HCT116 (cell line): Measurements from ENCODE around the gene QSOX1. TPM values are rescaled to one million over a fixed set of nuclear protein-coding genes. Genes with fewer than 3 reads are reported as not detected.
"Not testable (repeated sequence)": the region's sequence is repeated elsewhere in the genome, so short reads cannot be mapped to it uniquely, and the experiment has no call there.

ENCODE experiments used
- ATAC-seq: fragments of 200-7000 bp; cut with Tn5 transposase; 2 replicates; pipeline ENCODE4 v1.9.1; 2020; ENCODE audit warnings: mild to moderate bottlenecking, moderate library complexity
- BruUV-seq: library from RNA; stranded (reverse); fragments of 400-500 nt; replicated peaks from 2 replicates; lab custom pipeline; 2021; lab: Mats Ljungman, UMichigan
- CTCF ChIA-PET: fragments of 300-600 bp; sonication (Branson Sonifier 250); formaldehyde crosslinking; loops from one replicate; lab custom pipeline; 2021; ENCODE audit warnings: antibody characterized with exemption; lab: Charles Lee
- POLR2A ChIA-PET: fragments of 300-600, 350-600 bp; sonication (Branson Sonifier 250); formaldehyde crosslinking; loops from one replicate; lab custom pipeline; 2021; ENCODE audit warnings: antibody characterized with exemption; lab: Charles Lee
- RAD21 ChIA-PET, 2 experiments: fragments of 300-600 bp; sonication (Branson Sonifier 250); formaldehyde crosslinking; loops; one replicate each; lab custom pipeline; 2023; ENCODE audit warnings: low total read pairs in 2 of 2; ENCODE audit not compliant: uncharacterized antibody in 2 of 2, unreplicated experiment in 2 of 2, low non-redundant PET in 1 of 2; lab: Charles Lee
- DNase-seq: peaks from one replicate; pipeline ENCODE4 v3.0.0-alpha.2; 2010; ENCODE audit warnings: low read depth, low spot score
- H2AFZ ChIP-seq: fragments of 200-600 bp; shearing (Covaris generic), sonication (generic); 2 replicates; pipeline ENCODE4 v1.6.1; 2017; ENCODE audit warnings: low read depth, mixed run types, mixed read lengths, antibody characterized with exemption, low read length; ENCODE audit not compliant: poor library complexity, severe bottlenecking
- H3K27ac ChIP-seq: 2 replicates; pipeline ENCODE4 v1.5.1; 2012; ENCODE audit warnings: low read depth, low read length
- H3K27me3 ChIP-seq: fragments of 200-600 bp; sonication (generic); 2 replicates; pipeline ENCODE4 v1.6.1; 2016; ENCODE audit warnings: mixed run types, low read length, mixed read lengths; ENCODE audit not compliant: insufficient read depth
- H3K36me3 ChIP-seq, 2 experiments: fragments of 200-500 bp in 1 of 2; fragments of 200-600 bp in 1 of 2; sonication (Bioruptor generic) in 1 of 2; sonication (generic) in 1 of 2; 2 replicates each; pipeline versions ENCODE4 v1.5.1 to v1.6.1; 2014 to 2016; ENCODE audit warnings: low read length in 2 of 2, inconsistent platforms in 1 of 2, mixed read lengths in 1 of 2, mixed run types in 1 of 2; ENCODE audit not compliant: insufficient read depth in 2 of 2, control insufficient read depth in 1 of 2
- H3K4me1 ChIP-seq, 2 experiments: fragments of 200-600 bp in 1 of 2; sonication (generic) in 1 of 2; 2 replicates each; pipeline versions ENCODE4 v1.5.1 to v1.6.1; 2012 to 2017; ENCODE audit warnings: low read length in 2 of 2, inconsistent platforms in 1 of 2, mild to moderate bottlenecking in 1 of 2, mixed read lengths in 1 of 2, mixed run types in 1 of 2, moderate library complexity in 1 of 2; ENCODE audit not compliant: insufficient read depth in 2 of 2, control insufficient read depth in 1 of 2
- H3K4me2 ChIP-seq: fragments of 200-600 bp; sonication (generic); 2 replicates; pipeline ENCODE4 v1.6.1; 2017; ENCODE audit warnings: mixed run types, low read length, mixed read lengths
- H3K4me3 ChIP-seq, 2 experiments: fragments of 200-600 bp in 1 of 2; sonication (generic) in 1 of 2; replicated peaks in 1 of 2; 2 replicates each; pipeline ENCODE4 v1.5.1; 2011 to 2016; ENCODE audit warnings: low read length in 2 of 2, control low read depth in 1 of 2, low read depth in 1 of 2, mild to moderate bottlenecking in 1 of 2, mixed read lengths in 1 of 2, mixed run types in 1 of 2
- H3K79me2 ChIP-seq: fragments of 200-600 bp; sonication (generic); 2 replicates; pipeline ENCODE4 v1.6.1; 2017; ENCODE audit warnings: mild to moderate bottlenecking, mixed run types, low read length, moderate library complexity, mixed read lengths; ENCODE audit not compliant: insufficient read depth
- H3K9ac ChIP-seq: fragments of 200-600 bp; sonication (generic); 2 replicates; pipeline ENCODE4 v1.6.1; 2016; ENCODE audit warnings: low read length, mixed read lengths
- H3K9me2 ChIP-seq: fragments of 200-600 bp; sonication (generic), shearing (Covaris generic); 2 replicates; pipeline ENCODE4 v1.6.1; 2017; ENCODE audit warnings: mixed run types, mild to moderate bottlenecking, moderate library complexity; ENCODE audit not compliant: insufficient read depth
- H3K9me3 ChIP-seq, 2 experiments: fragments of 200-500 bp in 1 of 2; fragments of 200-600 bp in 1 of 2; sonication (Bioruptor generic) in 1 of 2; sonication (generic) in 1 of 2; 2 replicates each; pipeline ENCODE4 v1.6.1; 2014 to 2017; ENCODE audit warnings: low read length in 2 of 2, mixed read lengths in 2 of 2, inconsistent platforms in 1 of 2, low read depth in 1 of 2, mild to moderate bottlenecking in 1 of 2, mixed run types in 1 of 2, moderate library complexity in 1 of 2; ENCODE audit not compliant: control insufficient read depth in 1 of 2, insufficient read depth in 1 of 2
- H4K20me1 ChIP-seq: fragments of 200-600 bp; sonication (generic), shearing (Covaris generic); 2 replicates; pipeline ENCODE4 v1.6.1; 2017; ENCODE audit warnings: mixed run types, mild to moderate bottlenecking, moderate library complexity; ENCODE audit not compliant: insufficient read depth
- POLR2AphosphoS5 ChIP-seq: IDR thresholded peaks from 2 replicates; pipeline ENCODE4 v1.6.1; 2011; ENCODE audit warnings: mild to moderate bottlenecking, low read depth, low read length, moderate library complexity
- SP1 ChIP-seq: IDR thresholded peaks from 2 replicates; pipeline ENCODE4 v1.6.1; 2012; ENCODE audit warnings: low read depth
- ZNF274 ChIP-seq: fragments of 200-500 bp; sonication (Bioruptor generic); IDR thresholded peaks from 2 replicates; pipeline ENCODE4 v1.6.1; 2014; ENCODE audit warnings: mild to moderate bottlenecking, low read depth, low read length, inconsistent platforms
- intact Hi-C: fragments of 100-400 bp; cut with micrococcal nuclease; formaldehyde crosslinking; loops from 2 replicates; pipeline ENCODE4 v1.10.0; 2022
- total RNA-seq: library from RNA; stranded (reverse); gene quantifications from one replicate; pipeline ENCODE4 v1.2.1, GENCODE V29; 2021; ENCODE audit not compliant: unreplicated experiment
- TF ChIP-seq, protein P1 (sequence below): IDR thresholded peaks from 2 replicates; pipeline ENCODE4 v1.6.1; 2012
- TF ChIP-seq, protein P2 (sequence below), 3 experiments: fragments of 200-600 bp in 1 of 3; sonication (generic) in 1 of 3; IDR thresholded peaks in 2 of 3; conservative IDR thresholded peaks in 1 of 3; 2 replicates each; pipeline ENCODE4 v1.5.1; 2012 to 2017; ENCODE audit warnings: low read depth in 2 of 3, low read length in 2 of 3, antibody characterized with exemption in 1 of 3, borderline replicate concordance in 1 of 3, control low read depth in 1 of 3, mild to moderate bottlenecking in 1 of 3, mixed read lengths in 1 of 3, mixed run types in 1 of 3, moderate library complexity in 1 of 3; ENCODE audit not compliant: insufficient read depth in 1 of 3
- TF ChIP-seq, protein P3 (sequence below): IDR thresholded peaks from 2 replicates; pipeline ENCODE4 v1.6.1; 2011; ENCODE audit warnings: mild to moderate bottlenecking, low read length, moderate library complexity; ENCODE audit not compliant: insufficient replicate concordance; ENCODE audit errors: extremely low read depth
- TF ChIP-seq, protein P4 (sequence below): IDR thresholded peaks from 2 replicates; pipeline ENCODE4 v1.6.1; 2012; ENCODE audit warnings: low read depth

QSOX1 gene
- total RNA-seq, 1 experiment from 2014 or later: 89.2 TPM

DNA sequence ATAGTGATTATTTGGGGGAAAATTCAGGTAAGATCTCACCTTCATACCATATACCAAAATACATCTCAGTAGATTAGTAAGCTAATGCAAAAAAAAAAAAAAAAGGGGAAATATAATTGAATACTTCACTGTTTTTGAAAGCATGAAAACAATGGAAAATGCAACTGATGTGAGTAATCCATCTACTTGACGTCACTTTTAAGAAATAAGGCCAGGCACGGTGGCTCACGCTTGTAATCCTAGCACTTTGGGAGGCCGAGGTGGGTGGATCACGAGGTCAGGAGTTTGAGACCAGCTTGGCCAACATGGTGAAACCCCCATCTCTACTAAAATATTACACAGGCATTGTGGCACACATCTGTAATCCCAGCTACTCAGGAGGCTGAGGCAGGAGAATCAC is 47.9 kb downstream of the QSOX1 start:
- H3K79me2 ChIP-seq, DNase-seq, H4K20me1 ChIP-seq, H3K9me3 ChIP-seq, H2AFZ ChIP-seq, H3K4me3 ChIP-seq, intact Hi-C loops, POLR2A ChIA-PET, H3K27ac ChIP-seq, H3K4me1 ChIP-seq, H3K27me3 ChIP-seq, H3K4me2 ChIP-seq, H3K9me2 ChIP-seq, H3K36me3 ChIP-seq, RAD21 ChIA-PET, H3K9ac ChIP-seq, ATAC-seq, BruUV-seq: not testable (repeated sequence)
- CTCF ChIA-PET: interaction anchor here (0.9 kb wide), 1 partner anchor 22 kb away, joined by 3 read pairs; no protein-coding TSS in a partner anchor

DNA sequence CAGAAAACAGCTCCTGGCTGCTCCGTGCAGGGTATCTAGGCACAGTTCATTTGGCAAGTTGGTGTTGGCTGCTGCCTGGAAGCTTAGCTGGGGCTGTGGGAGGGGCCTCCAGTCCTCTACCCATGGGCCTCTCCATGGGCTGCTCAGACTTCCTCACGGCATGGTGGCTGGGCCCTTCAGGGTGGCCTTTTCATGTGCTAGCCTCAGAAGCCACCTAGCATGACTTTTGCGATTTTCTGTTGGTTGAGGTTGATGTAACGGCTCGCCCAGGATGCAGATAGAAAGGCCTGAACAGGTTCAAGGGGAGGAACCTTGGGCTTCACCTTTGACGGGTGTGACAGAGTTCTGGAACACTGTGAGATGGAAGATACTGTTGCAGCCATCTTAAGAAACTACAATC is 49.6 kb downstream of the QSOX1 start:
- Histone ChIP-seq H3K9me2 (no peaks in the 10 kb centered on the region), H3K36me3 (no peaks in the 10 kb centered on the region), H3K4me1 (no peaks in the 10 kb centered on the region), H3K9ac (no peak overlapping the region), H3K9me3 (no peaks in the 10 kb centered on the region), H4K20me1 (no peaks in the 10 kb centered on the region), H3K27me3 (no peaks in the 10 kb centered on the region), H2AFZ (no peak overlapping the region), H3K4me3 (no peak overlapping the region), H3K79me2 (no peaks in the 10 kb centered on the region), H3K27ac (no peak overlapping the region), H3K4me2 (no peak overlapping the region)
- ChIA-PET CTCF (no interaction called here), RAD21 (no interaction called here), POLR2A (no interaction called here)
- TF ChIP-seq, protein P1, sequence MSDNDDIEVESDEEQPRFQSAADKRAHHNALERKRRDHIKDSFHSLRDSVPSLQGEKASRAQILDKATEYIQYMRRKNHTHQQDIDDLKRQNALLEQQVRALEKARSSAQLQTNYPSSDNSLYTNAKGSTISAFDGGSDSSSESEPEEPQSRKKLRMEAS: no peak
- TF ChIP-seq, protein P2, sequence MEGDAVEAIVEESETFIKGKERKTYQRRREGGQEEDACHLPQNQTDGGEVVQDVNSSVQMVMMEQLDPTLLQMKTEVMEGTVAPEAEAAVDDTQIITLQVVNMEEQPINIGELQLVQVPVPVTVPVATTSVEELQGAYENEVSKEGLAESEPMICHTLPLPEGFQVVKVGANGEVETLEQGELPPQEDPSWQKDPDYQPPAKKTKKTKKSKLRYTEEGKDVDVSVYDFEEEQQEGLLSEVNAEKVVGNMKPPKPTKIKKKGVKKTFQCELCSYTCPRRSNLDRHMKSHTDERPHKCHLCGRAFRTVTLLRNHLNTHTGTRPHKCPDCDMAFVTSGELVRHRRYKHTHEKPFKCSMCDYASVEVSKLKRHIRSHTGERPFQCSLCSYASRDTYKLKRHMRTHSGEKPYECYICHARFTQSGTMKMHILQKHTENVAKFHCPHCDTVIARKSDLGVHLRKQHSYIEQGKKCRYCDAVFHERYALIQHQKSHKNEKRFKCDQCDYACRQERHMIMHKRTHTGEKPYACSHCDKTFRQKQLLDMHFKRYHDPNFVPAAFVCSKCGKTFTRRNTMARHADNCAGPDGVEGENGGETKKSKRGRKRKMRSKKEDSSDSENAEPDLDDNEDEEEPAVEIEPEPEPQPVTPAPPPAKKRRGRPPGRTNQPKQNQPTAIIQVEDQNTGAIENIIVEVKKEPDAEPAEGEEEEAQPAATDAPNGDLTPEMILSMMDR (IDR thresholded peaks at IDR 0.05 in 2 of 3, conservative IDR thresholded peaks at IDR 0.05 in 1 of 3; ENCODE audit: borderline replicate concordance in 1 of 3, insufficient read depth in 1 of 3, low read depth in 2 of 3, low read length in 2 of 3): no peak
- TF ChIP-seq ZNF274 (no peak), SP1 (no peak), POLR2AphosphoS5 (no peak)
- TF ChIP-seq, protein P3, sequence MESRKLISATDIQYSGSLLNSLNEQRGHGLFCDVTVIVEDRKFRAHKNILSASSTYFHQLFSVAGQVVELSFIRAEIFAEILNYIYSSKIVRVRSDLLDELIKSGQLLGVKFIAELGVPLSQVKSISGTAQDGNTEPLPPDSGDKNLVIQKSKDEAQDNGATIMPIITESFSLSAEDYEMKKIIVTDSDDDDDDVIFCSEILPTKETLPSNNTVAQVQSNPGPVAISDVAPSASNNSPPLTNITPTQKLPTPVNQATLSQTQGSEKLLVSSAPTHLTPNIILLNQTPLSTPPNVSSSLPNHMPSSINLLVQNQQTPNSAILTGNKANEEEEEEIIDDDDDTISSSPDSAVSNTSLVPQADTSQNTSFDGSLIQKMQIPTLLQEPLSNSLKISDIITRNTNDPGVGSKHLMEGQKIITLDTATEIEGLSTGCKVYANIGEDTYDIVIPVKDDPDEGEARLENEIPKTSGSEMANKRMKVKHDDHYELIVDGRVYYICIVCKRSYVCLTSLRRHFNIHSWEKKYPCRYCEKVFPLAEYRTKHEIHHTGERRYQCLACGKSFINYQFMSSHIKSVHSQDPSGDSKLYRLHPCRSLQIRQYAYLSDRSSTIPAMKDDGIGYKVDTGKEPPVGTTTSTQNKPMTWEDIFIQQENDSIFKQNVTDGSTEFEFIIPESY: no peak
- TF ChIP-seq, protein P4, sequence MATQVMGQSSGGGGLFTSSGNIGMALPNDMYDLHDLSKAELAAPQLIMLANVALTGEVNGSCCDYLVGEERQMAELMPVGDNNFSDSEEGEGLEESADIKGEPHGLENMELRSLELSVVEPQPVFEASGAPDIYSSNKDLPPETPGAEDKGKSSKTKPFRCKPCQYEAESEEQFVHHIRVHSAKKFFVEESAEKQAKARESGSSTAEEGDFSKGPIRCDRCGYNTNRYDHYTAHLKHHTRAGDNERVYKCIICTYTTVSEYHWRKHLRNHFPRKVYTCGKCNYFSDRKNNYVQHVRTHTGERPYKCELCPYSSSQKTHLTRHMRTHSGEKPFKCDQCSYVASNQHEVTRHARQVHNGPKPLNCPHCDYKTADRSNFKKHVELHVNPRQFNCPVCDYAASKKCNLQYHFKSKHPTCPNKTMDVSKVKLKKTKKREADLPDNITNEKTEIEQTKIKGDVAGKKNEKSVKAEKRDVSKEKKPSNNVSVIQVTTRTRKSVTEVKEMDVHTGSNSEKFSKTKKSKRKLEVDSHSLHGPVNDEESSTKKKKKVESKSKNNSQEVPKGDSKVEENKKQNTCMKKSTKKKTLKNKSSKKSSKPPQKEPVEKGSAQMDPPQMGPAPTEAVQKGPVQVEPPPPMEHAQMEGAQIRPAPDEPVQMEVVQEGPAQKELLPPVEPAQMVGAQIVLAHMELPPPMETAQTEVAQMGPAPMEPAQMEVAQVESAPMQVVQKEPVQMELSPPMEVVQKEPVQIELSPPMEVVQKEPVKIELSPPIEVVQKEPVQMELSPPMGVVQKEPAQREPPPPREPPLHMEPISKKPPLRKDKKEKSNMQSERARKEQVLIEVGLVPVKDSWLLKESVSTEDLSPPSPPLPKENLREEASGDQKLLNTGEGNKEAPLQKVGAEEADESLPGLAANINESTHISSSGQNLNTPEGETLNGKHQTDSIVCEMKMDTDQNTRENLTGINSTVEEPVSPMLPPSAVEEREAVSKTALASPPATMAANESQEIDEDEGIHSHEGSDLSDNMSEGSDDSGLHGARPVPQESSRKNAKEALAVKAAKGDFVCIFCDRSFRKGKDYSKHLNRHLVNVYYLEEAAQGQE: no peak
- BruUV-seq: no TSS peak
- ATAC-seq: no peak
- intact Hi-C loops: no loop called here
- no peak for DNase-seq
